Tibial nerve (tissue), 4 donors: ENCODE results near the gene APLN.

ENCODE experiments used
- CTCF ChIP-seq, 5 experiments: fragments of 200-600 bp in 3 of 5; fragments of 450-650 bp in 2 of 5; sonication (generic) in 3 of 5; IDR thresholded peaks; one replicate each; pipeline ENCODE4 v1.5.1; 2016 to 2019; ENCODE audit warnings: antibody characterized with exemption in 5 of 5, mild to moderate bottlenecking in 3 of 5, moderate library complexity in 2 of 5
- EP300 ChIP-seq, 2 donors: sonication (generic); formaldehyde crosslinking; IDR thresholded peaks; one replicate each; pipeline ENCODE4 v1.6.1; 2017; ENCODE audit warnings: antibody characterized with exemption in 2 of 2, mild to moderate bottlenecking in 1 of 2
- POLR2A ChIP-seq, 2 donors: fragments of 450-650 bp; IDR thresholded peaks; one replicate each; pipeline ENCODE4 v1.6.1; 2017; ENCODE audit warnings: antibody characterized with exemption in 2 of 2, mild to moderate bottlenecking in 2 of 2, moderate library complexity in 2 of 2

- no peak for TF ChIP-seq POLR2A (IDR thresholded peaks at IDR 0.05)
- no peak for TF ChIP-seq CTCF (IDR thresholded peaks at IDR 0.05)
- no peak for TF ChIP-seq EP300 (IDR thresholded peaks at IDR 0.05)
Measured at GRCh38 chrX:129599996-129600395, 54.8 kb downstream of the APLN start.
